Activated CD8-positive, alpha-beta T cell treated with anti-CD3 and anti-CD28 coated beads for 36 hours (primary cell): Measurements from ENCODE around the gene NUP88. TPM values are rescaled to one million over a fixed set of nuclear protein-coding genes. Genes with fewer than 3 reads are reported as not detected.

Experiments
- ATAC-seq: fragments of 200-7000 bp; cut with Tn5 transposase; one replicate; pipeline ENCODE4 v1.10.0; 2021; ENCODE audit warnings: mild to moderate bottlenecking, moderate library complexity
- CTCF ChIA-PET: fragments of 350-600 bp; sonication (Branson Sonifier 250); formaldehyde crosslinking; loops from one replicate; lab custom pipeline; 2021; ENCODE audit warnings: antibody characterized with exemption; lab: Charles Lee
- POLR2A ChIA-PET: fragments of 350-600 bp; sonication (Branson Sonifier 250); formaldehyde crosslinking; loops from one replicate; lab custom pipeline; 2021; ENCODE audit warnings: antibody characterized with exemption; lab: Charles Lee
- DNase-seq: peaks from one replicate; pipeline ENCODE4 v3.0.0-alpha.2; 2020
- H3K27ac Mint-ChIP-seq: one replicate; pipeline ENCODE4 v1.8.0; 2021; ENCODE audit warnings: mild to moderate bottlenecking, mixed read lengths
- H3K27me3 Mint-ChIP-seq: one replicate; pipeline ENCODE4 v1.8.0; 2021; ENCODE audit warnings: mixed read lengths
- H3K36me3 Mint-ChIP-seq: one replicate; pipeline ENCODE4 v1.8.0; 2021; ENCODE audit warnings: low read depth, mixed read lengths
- H3K4me1 Mint-ChIP-seq: one replicate; pipeline ENCODE4 v1.8.0; 2021; ENCODE audit warnings: low read depth, mixed read lengths
- H3K4me3 Mint-ChIP-seq: one replicate; pipeline ENCODE4 v1.8.0; 2021; ENCODE audit warnings: mild to moderate bottlenecking, moderate library complexity, mixed read lengths
- H3K9me3 Mint-ChIP-seq: one replicate; pipeline ENCODE4 v1.8.0; 2021; ENCODE audit warnings: mixed read lengths
- intact Hi-C: fragments of 100-400 bp; cut with micrococcal nuclease; formaldehyde crosslinking; loops from one replicate; pipeline ENCODE4 v1.10.0; 2022
- total RNA-seq, 2 experiments: library from RNA; stranded (reverse); gene quantifications; one replicate each; pipeline ENCODE4 v1.2.3, GENCODE V29; 2021
- TF ChIP-seq, protein P1 (sequence below): fragments of 200-600 bp; IDR thresholded peaks from one replicate; pipeline ENCODE4 v1.8.0; 2022; ENCODE audit warnings: antibody characterized with exemption, mild to moderate bottlenecking

The NUP88 gene
- total RNA-seq, 2 experiments from 2014 or later, result 140 to 141 TPM

GRCh38 chr17:5380491-5381135 is 38.8 kb downstream of the NUP88 start:
- Mint-ChIP-seq H3K9me3 (no peaks in the 10 kb centered on the region), H3K36me3 (peaks cover 55% of the 10 kb centered on the region), H3K27me3 (no peaks in the 10 kb centered on the region), H3K4me1 (peaks cover 4% of the 10 kb centered on the region), H3K27ac (peak overlapping the region; percentile 32), H3K4me3 (no peak overlapping the region)
- CTCF ChIA-PET, result interaction anchor here (0.9 to 1.1 kb wide), 2 partner anchors 58 to 84 kb away, joined by 3 to 4 read pairs; no protein-coding TSS in a partner anchor
- ATAC-seq, result no peak
- intact Hi-C loops, result no loop called here
- POLR2A ChIA-PET, result interaction anchor here (0.5 to 2.1 kb wide), 5 partner anchors 9 to 170 kb away, joined by 3 to 7 read pairs (median 4); partner anchors contain the start of genes NUP88 and RPAIN
- no peak for DNase-seq
- TF ChIP-seq, protein P1, sequence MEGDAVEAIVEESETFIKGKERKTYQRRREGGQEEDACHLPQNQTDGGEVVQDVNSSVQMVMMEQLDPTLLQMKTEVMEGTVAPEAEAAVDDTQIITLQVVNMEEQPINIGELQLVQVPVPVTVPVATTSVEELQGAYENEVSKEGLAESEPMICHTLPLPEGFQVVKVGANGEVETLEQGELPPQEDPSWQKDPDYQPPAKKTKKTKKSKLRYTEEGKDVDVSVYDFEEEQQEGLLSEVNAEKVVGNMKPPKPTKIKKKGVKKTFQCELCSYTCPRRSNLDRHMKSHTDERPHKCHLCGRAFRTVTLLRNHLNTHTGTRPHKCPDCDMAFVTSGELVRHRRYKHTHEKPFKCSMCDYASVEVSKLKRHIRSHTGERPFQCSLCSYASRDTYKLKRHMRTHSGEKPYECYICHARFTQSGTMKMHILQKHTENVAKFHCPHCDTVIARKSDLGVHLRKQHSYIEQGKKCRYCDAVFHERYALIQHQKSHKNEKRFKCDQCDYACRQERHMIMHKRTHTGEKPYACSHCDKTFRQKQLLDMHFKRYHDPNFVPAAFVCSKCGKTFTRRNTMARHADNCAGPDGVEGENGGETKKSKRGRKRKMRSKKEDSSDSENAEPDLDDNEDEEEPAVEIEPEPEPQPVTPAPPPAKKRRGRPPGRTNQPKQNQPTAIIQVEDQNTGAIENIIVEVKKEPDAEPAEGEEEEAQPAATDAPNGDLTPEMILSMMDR, result no peak

GRCh38 chr17:5379351-5380107 is 39.9 kb downstream of the NUP88 start:
- TF ChIP-seq, protein P1, result no peak
- peaks cover 4% of the 10 kb centered on the region for H3K4me1 Mint-ChIP-seq
- H3K4me3 Mint-ChIP-seq, result no peak overlapping the region
- POLR2A ChIA-PET, result interaction anchor here (1.4 to 2.1 kb wide), 3 partner anchors 8 to 82 kb away, joined by 3 to 7 read pairs (median 4); partner anchors contain the start of genes NUP88 and RPAIN
- no peaks in the 10 kb centered on the region for H3K27me3 Mint-ChIP-seq
- no peak for DNase-seq
- ATAC-seq, result no peak
- H3K36me3 Mint-ChIP-seq, result peaks cover 55% of the 10 kb centered on the region
- intact Hi-C loops, result no loop called here
- H3K27ac Mint-ChIP-seq, result peak overlapping the region; percentile 32
- CTCF ChIA-PET, result interaction anchor here (1.2 kb wide), 1 partner anchor 8 kb away, joined by 3 read pairs; no protein-coding TSS in a partner anchor
- H3K9me3 Mint-ChIP-seq, result no peaks in the 10 kb centered on the region

DNA sequence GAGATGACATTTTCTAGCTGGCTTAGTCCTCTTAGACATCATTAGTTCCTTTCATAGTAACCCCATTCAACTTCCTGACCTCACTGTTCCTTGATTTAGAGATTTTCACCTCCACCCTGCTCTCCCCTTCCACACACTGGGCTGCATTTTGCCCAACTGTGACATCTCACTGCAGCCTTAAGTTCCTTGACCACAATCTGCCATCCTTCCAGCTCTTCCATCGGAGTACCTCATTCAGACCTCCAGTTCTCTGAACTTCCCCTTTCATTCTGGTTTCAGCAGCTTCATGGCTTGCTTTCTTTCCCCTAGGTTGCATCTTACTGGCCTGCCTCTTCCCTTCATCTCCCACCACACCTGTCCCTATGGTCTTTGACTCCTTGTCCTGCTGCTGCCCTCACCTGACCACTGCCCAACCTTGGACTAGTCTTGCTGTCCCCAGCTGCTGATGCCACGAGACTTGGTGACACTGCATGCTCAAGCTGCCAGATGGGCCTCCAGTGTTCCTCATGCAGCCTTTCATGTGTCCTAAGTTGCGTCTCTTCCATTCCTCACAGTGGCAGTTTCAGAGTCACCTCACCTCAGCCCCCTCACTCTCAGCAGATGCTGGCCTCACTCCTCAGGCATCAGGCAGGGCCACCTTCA is 40.8 kb downstream of the NUP88 start:
- intact Hi-C loops, result no loop called here
- ATAC-seq (no peak), DNase-seq (no peak)
- H3K4me1 Mint-ChIP-seq, result peaks cover 4% of the 10 kb centered on the region
- TF ChIP-seq, protein P1, result no peak
- no peak overlapping the region for H3K4me3 Mint-ChIP-seq
- ChIA-PET POLR2A (interaction anchor here (0.7 to 1.4 kb wide), 3 partner anchors 19 to 139 kb away, joined by 3 read pairs; no protein-coding TSS in a partner anchor), CTCF (interaction anchor here (1.2 kb wide), 1 partner anchor 9 kb away, joined by 3 read pairs; no protein-coding TSS in a partner anchor)
- H3K27ac Mint-ChIP-seq, result peak overlapping the region; percentile 69
- no peaks in the 10 kb centered on the region for H3K27me3 Mint-ChIP-seq
- H3K9me3 Mint-ChIP-seq, result no peaks in the 10 kb centered on the region
- peaks cover 55% of the 10 kb centered on the region for H3K36me3 Mint-ChIP-seq

GRCh38 chr17:5373112-5373511 is 46.4 kb downstream of the NUP88 start:
- H3K27me3 Mint-ChIP-seq, result no peaks in the 10 kb centered on the region
- peaks cover 45% of the 10 kb centered on the region for H3K36me3 Mint-ChIP-seq
- ATAC-seq, result no peak
- no peaks in the 10 kb centered on the region for H3K4me1 Mint-ChIP-seq
- no peak overlapping the region for H3K4me3 Mint-ChIP-seq
- H3K27ac Mint-ChIP-seq, result no peak overlapping the region
- TF ChIP-seq, protein P1, result no peak
- POLR2A ChIA-PET, result interaction anchor here (1.0 to 1.7 kb wide), 3 partner anchors 9 to 66 kb away, joined by 3 to 5 read pairs (median 3); partner anchors contain the start of gene C1QBP
- intact Hi-C loops, result no loop called here
- CTCF ChIA-PET, result no interaction called here
- DNase-seq, result no peak
- no peaks in the 10 kb centered on the region for H3K9me3 Mint-ChIP-seq
